ENCODE measurements around the gene SPIC.

- TF ChIP-seq CTCF (conservative IDR thresholded peaks at IDR 0.05; ENCODE audit: low read depth, low read length), result no peak
- TF ChIP-seq EZH2 (IDR thresholded peaks at IDR 0.05; ENCODE audit: low read length, unreplicated experiment), result no peak
Observed at GRCh38 chr12:101521136-101521535, 46.0 kb downstream of the SPIC start.
